Caco-2 (cell line): ENCODE measurements around the gene EXOSC5. TPM values are rescaled to one million over a fixed set of nuclear protein-coding genes. Genes with fewer than 3 reads are reported as not detected.

ENCODE experiments used
- BruUV-seq: library from RNA; stranded (reverse); fragments of 400-500 nt; replicated peaks from 2 replicates; lab custom pipeline; 2021; lab: Mats Ljungman, UMichigan
- CTCF ChIA-PET: fragments of 300-600 bp; sonication (Branson Sonifier 250); formaldehyde crosslinking; loops from one replicate; lab custom pipeline; 2022; ENCODE audit warnings: antibody characterized with exemption; lab: Charles Lee
- POLR2A ChIA-PET: fragments of 300-600 bp; sonication (Branson Sonifier 250); formaldehyde crosslinking; loops from one replicate; lab custom pipeline; 2022; ENCODE audit warnings: antibody characterized with exemption; lab: Charles Lee
- DNase-seq, 2 experiments: peaks; one replicate each; pipeline versions ENCODE4 v3.0.0 to v3.0.0-alpha.2; 2020 to 2022
- H3K27me3 ChIP-seq: replicated peaks from 2 replicates; pipeline ENCODE4 v1.6.0; 2011; ENCODE audit warnings: low read length; ENCODE audit not compliant: control insufficient read depth, insufficient read depth
- H3K36me3 ChIP-seq: 2 replicates; pipeline ENCODE4 v1.5.1; 2011; ENCODE audit warnings: low read length; ENCODE audit not compliant: control insufficient read depth, insufficient read depth
- H3K4me1 ChIP-seq: fragments of 250-450 bp; sonication (Bioruptor Pico); 2 replicates; pipeline ENCODE4 v1.5.1; 2020; ENCODE audit warnings: mild to moderate bottlenecking
- H3K4me3 ChIP-seq: 2 replicates; pipeline ENCODE4 v1.5.1; 2011; ENCODE audit warnings: low read depth, mild to moderate bottlenecking, control low read depth, low read length
- H3K9me3 ChIP-seq: fragments of 250-450 bp; sonication (Bioruptor Pico); 2 replicates; pipeline ENCODE4 v1.5.1; 2020; ENCODE audit warnings: mild to moderate bottlenecking, moderate library complexity
- H3K27ac Mint-ChIP-seq: one replicate; pipeline ENCODE4 v1.8.0; 2022; ENCODE audit warnings: mixed read lengths; ENCODE audit not compliant: unreplicated experiment
- H3K27me3 Mint-ChIP-seq: one replicate; pipeline ENCODE4 v1.8.0; 2022; ENCODE audit warnings: mixed read lengths; ENCODE audit not compliant: insufficient read depth, unreplicated experiment
- H3K36me3 Mint-ChIP-seq: one replicate; pipeline ENCODE4 v1.8.0; 2022; ENCODE audit warnings: mild to moderate bottlenecking, mixed read lengths; ENCODE audit not compliant: insufficient read depth, unreplicated experiment
- H3K4me1 Mint-ChIP-seq: one replicate; pipeline ENCODE4 v1.8.0; 2022; ENCODE audit warnings: low read depth, mixed read lengths; ENCODE audit not compliant: unreplicated experiment
- H3K4me3 Mint-ChIP-seq: one replicate; pipeline ENCODE4 v1.8.0; 2022; ENCODE audit warnings: mild to moderate bottlenecking, moderate library complexity, mixed read lengths; ENCODE audit not compliant: unreplicated experiment
- H3K9me3 Mint-ChIP-seq: one replicate; pipeline ENCODE4 v1.8.0; 2022; ENCODE audit warnings: mixed read lengths; ENCODE audit not compliant: unreplicated experiment
- intact Hi-C: fragments of 100-400 bp; cut with micrococcal nuclease; formaldehyde crosslinking; loops from one replicate; pipeline ENCODE4 v1.10.0; 2022; ENCODE audit not compliant: unreplicated experiment
- total RNA-seq: library from RNA; stranded (reverse); gene quantifications from 2 replicates; pipeline ENCODE4 v1.2.3, GENCODE V29; 2022
- TF ChIP-seq, protein P1 (sequence below), 2 experiments: fragments of 200-600 bp in 1 of 2; IDR thresholded peaks; 1 replicate in 1 of 2; 2 replicates in 1 of 2; pipeline versions ENCODE4 v1.5.1 to v1.8.0; 2011 to 2022; ENCODE audit warnings: antibody characterized with exemption in 1 of 2, control low read depth in 1 of 2, inconsistent platforms in 1 of 2, low read depth in 1 of 2, low read length in 1 of 2, mild to moderate bottlenecking in 1 of 2, moderate library complexity in 1 of 2; ENCODE audit not compliant: insufficient read depth in 1 of 2, severe bottlenecking in 1 of 2, unreplicated experiment in 1 of 2

The EXOSC5 gene
- total RNA-seq, 1 experiment from 2014 or later = 36.6 TPM

DNA sequence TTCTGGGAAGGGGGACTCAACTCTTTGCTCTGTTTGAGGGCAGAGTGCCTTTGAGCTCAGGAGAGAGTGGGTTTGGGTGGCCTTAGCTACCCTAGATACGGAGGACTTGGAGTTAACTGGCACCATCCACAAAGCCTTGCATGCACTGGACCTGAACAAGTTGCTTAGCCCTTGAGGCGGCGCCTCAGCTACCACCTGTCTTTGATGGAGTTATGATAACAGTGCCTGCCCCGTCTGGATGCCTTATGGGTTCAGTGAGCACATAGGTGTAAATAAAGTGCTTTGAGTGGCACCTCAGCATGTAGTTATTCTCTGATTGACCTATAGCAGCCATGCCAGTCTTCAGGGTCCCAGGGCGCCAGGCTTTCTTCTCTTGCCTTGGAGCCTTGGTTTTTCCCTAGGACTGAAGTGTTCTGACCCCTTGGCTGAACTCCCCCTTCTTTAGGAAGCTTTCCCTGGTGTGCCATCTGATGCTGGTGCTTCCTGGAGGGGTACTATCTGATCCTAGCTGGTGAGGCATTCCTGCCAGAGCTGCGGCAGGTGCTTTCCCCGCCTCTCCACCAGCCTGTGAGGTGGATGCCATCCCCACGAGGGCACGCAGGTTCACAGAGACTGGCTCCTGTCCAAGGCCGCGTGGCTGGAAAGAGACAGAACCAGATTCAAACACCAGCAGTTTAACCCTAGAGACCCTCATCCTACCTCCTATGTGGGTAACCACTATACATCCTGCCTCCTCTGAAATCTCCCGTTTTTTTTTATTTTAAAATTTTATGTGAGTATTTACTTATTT, 6.2 kb upstream of the EXOSC5 start:
- intact Hi-C loops = no loop called here
- Histone ChIP-seq H3K4me3 (no peak overlapping the region), H3K27me3 (no peaks in the 10 kb centered on the region), H3K4me1 (0 out of 2 replicates have a peak, but pooled peaks cover 5% of the 10 kb centered on the region), H3K9me3 (no peaks in the 10 kb centered on the region), H3K36me3 (no peaks in the 10 kb centered on the region; the same call in 1 of the 2 replicates)
- H3K27me3 Mint-ChIP-seq = no peaks in the 10 kb centered on the region
- TF ChIP-seq, protein P1, sequence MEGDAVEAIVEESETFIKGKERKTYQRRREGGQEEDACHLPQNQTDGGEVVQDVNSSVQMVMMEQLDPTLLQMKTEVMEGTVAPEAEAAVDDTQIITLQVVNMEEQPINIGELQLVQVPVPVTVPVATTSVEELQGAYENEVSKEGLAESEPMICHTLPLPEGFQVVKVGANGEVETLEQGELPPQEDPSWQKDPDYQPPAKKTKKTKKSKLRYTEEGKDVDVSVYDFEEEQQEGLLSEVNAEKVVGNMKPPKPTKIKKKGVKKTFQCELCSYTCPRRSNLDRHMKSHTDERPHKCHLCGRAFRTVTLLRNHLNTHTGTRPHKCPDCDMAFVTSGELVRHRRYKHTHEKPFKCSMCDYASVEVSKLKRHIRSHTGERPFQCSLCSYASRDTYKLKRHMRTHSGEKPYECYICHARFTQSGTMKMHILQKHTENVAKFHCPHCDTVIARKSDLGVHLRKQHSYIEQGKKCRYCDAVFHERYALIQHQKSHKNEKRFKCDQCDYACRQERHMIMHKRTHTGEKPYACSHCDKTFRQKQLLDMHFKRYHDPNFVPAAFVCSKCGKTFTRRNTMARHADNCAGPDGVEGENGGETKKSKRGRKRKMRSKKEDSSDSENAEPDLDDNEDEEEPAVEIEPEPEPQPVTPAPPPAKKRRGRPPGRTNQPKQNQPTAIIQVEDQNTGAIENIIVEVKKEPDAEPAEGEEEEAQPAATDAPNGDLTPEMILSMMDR (IDR thresholded peaks at IDR 0.05; ENCODE audit: insufficient read depth in 1 of 2, low read depth in 1 of 2, low read length in 1 of 2, severe bottlenecking in 1 of 2, unreplicated experiment in 1 of 2) = no peak
- CTCF ChIA-PET = no interaction called here
- peaks cover 9% of the 10 kb centered on the region for H3K4me1 Mint-ChIP-seq
- BruUV-seq = no TSS peak
- H3K27ac Mint-ChIP-seq = no peak overlapping the region
- H3K9me3 Mint-ChIP-seq = no peaks in the 10 kb centered on the region
- POLR2A ChIA-PET = no interaction called here
- no peaks in the 10 kb centered on the region for H3K36me3 Mint-ChIP-seq
- no peak overlapping the region for H3K4me3 Mint-ChIP-seq
- DNase-seq = no peak

DNA sequence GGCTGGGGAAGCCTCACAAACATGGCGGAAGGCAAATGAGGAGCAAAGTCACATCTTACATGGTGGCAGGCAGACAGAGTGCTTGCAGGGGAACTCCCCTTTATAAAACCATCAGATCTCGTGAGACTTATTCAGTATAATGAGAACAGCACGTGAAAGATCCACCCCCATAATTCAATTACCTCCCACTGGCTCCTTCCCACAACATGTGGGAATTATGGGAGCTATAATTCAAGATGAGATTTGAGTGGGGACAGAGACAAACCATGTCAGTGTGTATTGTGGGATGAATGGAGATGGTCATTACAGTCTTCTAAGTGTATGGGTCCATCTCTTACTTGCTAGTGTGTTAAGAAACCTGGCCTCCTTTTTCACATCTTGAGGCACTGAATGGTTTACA, 4.9 kb upstream of the EXOSC5 start:
- H3K27me3 ChIP-seq = no peaks in the 10 kb centered on the region; the same call in 1 of the 2 replicates
- ChIA-PET CTCF (interaction anchor here (0.8 kb wide), 1 partner anchor 47 kb away, joined by 3 read pairs; no protein-coding TSS in a partner anchor), POLR2A (no interaction called here)
- Mint-ChIP-seq H3K27ac (no peak overlapping the region), H3K9me3 (no peaks in the 10 kb centered on the region), H3K4me3 (no peak overlapping the region), H3K36me3 (peaks cover 10% of the 10 kb centered on the region), H3K4me1 (peaks cover 15% of the 10 kb centered on the region), H3K27me3 (no peaks in the 10 kb centered on the region)
- no peak for DNase-seq
- no TSS peak for BruUV-seq
- H3K4me1 ChIP-seq = 0 out of 2 replicates have a peak, but pooled peaks cover 6% of the 10 kb centered on the region
- H3K9me3 ChIP-seq = no peaks in the 10 kb centered on the region
- H3K36me3 ChIP-seq = no peaks in the 10 kb centered on the region
- no peak overlapping the region for H3K4me3 ChIP-seq
- TF ChIP-seq, protein P1 (IDR thresholded peaks at IDR 0.05; ENCODE audit: insufficient read depth in 1 of 2, low read depth in 1 of 2, low read length in 1 of 2, severe bottlenecking in 1 of 2, unreplicated experiment in 1 of 2) = no peak
- intact Hi-C loops = no loop called here

DNA sequence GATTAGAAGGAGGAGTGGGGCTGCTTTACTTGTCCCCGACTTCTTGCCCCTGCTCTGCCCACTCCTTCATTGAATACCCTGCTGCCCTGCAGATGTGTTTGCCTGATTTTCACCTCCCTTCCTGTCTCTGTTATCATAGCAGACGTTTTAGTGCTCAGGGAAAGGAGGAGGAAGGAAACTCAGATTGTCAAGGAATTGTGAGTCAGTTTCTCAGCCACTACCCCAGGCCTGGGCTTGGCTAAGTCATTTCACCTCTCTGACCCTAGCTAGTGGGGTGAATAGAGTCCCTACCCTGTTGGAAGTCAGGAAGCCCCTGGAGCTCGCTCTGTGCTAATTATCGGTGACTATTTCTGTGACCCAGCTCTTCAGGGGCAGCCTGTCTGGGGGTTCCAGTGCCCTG, 4.3 kb upstream of the EXOSC5 start:
- DNase-seq = no peak
- no TSS peak for BruUV-seq
- no peaks in the 10 kb centered on the region; the same call in 1 of the 2 replicates for H3K27me3 ChIP-seq
- TF ChIP-seq, protein P1 (IDR thresholded peaks at IDR 0.05; ENCODE audit: insufficient read depth in 1 of 2, low read depth in 1 of 2, low read length in 1 of 2, severe bottlenecking in 1 of 2, unreplicated experiment in 1 of 2) = no peak
- H3K4me3 Mint-ChIP-seq = no peak overlapping the region
- H3K9me3 ChIP-seq = no peaks in the 10 kb centered on the region
- H3K4me3 ChIP-seq = no peak overlapping the region
- H3K9me3 Mint-ChIP-seq = no peaks in the 10 kb centered on the region
- no peaks in the 10 kb centered on the region for H3K36me3 ChIP-seq
- peaks cover 10% of the 10 kb centered on the region for H3K36me3 Mint-ChIP-seq
- H3K4me1 ChIP-seq = 0 out of 2 replicates have a peak, but pooled peaks cover 6% of the 10 kb centered on the region
- no peaks in the 10 kb centered on the region for H3K27me3 Mint-ChIP-seq
- no peak overlapping the region for H3K27ac Mint-ChIP-seq
- peaks cover 15% of the 10 kb centered on the region for H3K4me1 Mint-ChIP-seq
- ChIA-PET POLR2A (no interaction called here), CTCF (interaction anchor here (0.8 kb wide), 1 partner anchor 48 kb away, joined by 3 read pairs; no protein-coding TSS in a partner anchor)
- intact Hi-C loops = no loop called here
